Sigmoid colon (tissue), 3 donors: Measurements from ENCODE around the gene NCKAP5.

Experiments
- POLR2A ChIP-seq, 2 donors: fragments of 450-650 bp; IDR thresholded peaks; one replicate each; pipeline ENCODE4 v1.6.1; 2016; ENCODE audit warnings: antibody characterized with exemption in 2 of 2, mild to moderate bottlenecking in 2 of 2, moderate library complexity in 2 of 2
- TF ChIP-seq, protein P1 (sequence below), 4 experiments: fragments of 450-650 bp in 3 of 4; fragments of 200-600 bp in 1 of 4; IDR thresholded peaks; one replicate each; pipeline ENCODE4 v1.5.1; 2016 to 2019; ENCODE audit warnings: antibody characterized with exemption in 4 of 4, mild to moderate bottlenecking in 3 of 4, moderate library complexity in 2 of 4

DNA sequence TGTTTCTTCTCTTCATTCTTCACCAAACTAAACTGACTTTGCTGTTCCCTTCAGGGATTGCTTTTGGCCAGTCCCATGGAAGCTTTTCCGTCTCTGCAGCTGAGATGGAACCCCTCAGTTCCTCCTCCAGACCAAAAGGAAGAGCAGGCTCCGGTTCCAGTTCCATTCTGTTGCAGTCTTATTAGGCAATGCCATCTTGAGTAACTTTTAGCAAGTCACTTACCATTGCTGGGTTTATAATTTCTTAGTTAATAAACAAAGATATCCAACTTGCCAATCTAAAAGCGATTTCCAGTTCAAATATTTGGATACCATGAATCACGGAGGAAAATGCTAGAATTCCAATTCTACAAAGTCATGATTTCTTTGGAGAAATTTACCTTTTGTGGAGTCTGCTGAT, 684.0 kb downstream of the NCKAP5 start:
- TF ChIP-seq POLR2A (IDR thresholded peaks at IDR 0.05), result no peak
- TF ChIP-seq, protein P1, sequence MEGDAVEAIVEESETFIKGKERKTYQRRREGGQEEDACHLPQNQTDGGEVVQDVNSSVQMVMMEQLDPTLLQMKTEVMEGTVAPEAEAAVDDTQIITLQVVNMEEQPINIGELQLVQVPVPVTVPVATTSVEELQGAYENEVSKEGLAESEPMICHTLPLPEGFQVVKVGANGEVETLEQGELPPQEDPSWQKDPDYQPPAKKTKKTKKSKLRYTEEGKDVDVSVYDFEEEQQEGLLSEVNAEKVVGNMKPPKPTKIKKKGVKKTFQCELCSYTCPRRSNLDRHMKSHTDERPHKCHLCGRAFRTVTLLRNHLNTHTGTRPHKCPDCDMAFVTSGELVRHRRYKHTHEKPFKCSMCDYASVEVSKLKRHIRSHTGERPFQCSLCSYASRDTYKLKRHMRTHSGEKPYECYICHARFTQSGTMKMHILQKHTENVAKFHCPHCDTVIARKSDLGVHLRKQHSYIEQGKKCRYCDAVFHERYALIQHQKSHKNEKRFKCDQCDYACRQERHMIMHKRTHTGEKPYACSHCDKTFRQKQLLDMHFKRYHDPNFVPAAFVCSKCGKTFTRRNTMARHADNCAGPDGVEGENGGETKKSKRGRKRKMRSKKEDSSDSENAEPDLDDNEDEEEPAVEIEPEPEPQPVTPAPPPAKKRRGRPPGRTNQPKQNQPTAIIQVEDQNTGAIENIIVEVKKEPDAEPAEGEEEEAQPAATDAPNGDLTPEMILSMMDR (IDR thresholded peaks at IDR 0.05), result no peak
